Measurements from ENCODE around the gene ARL17A.
"Not testable (repeated sequence)": the region's sequence is repeated elsewhere in the genome, so short reads cannot be mapped to it uniquely, and the experiment has no call there.

ARL17A gene

DNA sequence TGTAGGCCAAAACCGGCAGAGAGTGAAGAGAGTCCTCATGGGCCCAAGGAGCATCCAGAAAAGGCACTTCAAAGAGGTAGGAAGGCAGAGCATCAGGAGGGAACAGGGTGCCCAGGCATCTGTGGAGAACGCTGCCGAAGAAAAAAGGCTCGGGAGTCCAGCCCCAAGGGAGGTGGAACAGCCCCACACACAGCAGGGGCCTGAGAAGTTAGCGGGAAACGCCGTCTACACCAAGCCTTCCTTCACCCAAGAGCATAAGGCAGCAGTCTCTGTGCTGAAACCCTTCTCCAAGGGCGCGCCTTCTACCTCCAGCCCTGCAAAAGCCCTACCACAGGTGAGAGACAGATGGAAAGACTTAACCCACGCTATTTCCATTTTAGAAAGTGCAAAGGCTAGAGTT is 30.9 kb downstream of the ARL17A start:
- not testable (repeated sequence) for DNase-seq (ENCODE audit: low read depth in 2 of 2)

DNA sequence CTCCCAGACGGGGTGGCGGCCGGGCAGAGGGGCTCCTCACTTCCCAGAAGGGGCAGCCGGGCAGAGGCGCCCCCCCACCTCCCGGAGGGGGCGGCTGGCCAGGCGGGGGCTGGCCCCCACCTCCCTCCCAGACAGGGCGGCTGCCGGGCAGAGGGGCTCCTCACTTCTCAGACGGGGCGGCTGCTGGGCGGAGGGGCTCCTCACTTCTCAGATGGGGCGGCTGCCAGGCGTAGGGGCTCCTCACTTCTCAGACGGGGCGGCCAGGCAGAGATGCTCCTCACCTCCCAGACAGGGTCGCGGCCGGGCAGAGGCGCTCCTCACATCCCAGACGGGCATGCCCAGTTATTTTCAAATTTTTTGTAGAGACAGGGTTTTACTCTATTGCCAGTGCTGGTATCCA is 44.8 kb downstream of the ARL17A start:
- DNase-seq (ENCODE audit: low read depth in 2 of 2): not testable (repeated sequence)

- not testable (repeated sequence) for DNase-seq (ENCODE audit: low read depth in 2 of 2)
Observed at GRCh38 chr17:46512168-46512567, 67.3 kb downstream of the ARL17A start, which contains the start of gene LRRC37A2. TSS of gene LRRC37A2 (plus strand) at chr17:46512468. CDS start at chr17:46512713, 245 bp downstream.

DNA sequence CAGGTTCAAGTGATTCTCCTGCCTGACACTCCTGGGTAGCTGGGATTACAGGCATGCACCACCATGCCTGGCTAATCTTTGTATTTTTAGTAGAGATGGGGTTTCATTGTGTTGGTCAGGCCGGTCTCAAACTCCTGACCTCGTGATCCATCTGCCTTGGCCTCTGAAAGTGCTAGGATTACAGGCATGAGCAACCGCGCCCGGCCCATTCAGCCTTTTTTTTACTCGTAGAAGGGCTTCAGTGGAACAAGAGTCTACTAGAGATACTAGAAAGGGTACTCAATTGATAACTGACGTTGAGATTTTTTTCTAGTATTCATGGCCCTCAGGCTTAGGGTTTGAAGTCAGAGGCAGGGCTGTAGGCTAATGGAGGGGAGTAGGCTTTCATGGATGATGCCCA is 73.6 kb downstream of the ARL17A start:
- not testable (repeated sequence) for DNase-seq (ENCODE audit: low read depth in 2 of 2)

GRCh38 chr17:46499437-46500139 is 79.9 kb downstream of the ARL17A start:
- DNase-seq (ENCODE audit: low read depth in 2 of 2): not testable (repeated sequence)

DNA sequence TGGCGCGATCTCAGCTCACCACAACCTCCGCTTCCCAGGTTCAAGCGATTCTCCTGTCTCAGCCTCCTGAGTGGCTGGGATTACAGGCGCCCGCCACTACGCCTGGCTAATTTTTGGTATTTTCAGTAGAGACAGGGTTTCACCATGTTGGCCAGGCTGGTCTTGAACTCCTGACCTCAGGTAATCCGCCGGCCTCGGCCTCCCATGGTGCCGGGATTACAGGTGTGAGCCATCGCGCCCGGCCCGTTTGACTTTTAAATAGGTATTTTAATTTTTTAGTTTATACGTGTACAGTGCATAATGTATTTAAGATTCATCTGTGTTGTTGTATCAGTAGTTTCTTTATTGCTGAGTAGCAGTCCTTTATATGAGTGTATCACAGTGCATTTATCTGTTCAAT is 87.5 kb downstream of the ARL17A start:
- DNase-seq (ENCODE audit: low read depth in 2 of 2): not testable (repeated sequence)

DNA sequence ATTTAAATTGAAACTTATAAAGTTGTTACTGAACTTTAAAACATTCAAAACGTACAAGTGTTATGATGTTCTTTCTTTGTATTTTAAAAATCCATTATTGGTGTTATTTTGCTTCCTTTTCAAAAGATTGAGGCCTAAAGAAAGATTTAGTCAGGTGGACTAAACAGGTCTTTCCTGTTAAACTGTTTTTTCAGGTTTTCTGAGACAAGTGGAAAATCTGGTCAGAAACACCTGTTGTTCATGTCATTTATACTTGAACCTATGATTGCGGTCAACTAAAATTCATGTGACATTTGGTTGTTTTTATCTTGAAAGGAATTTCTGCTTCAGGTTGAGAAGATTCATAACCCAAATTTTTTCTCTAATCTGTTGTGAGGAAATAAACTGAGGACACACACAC is 98.2 kb downstream of the ARL17A start:
- not testable (repeated sequence) for DNase-seq (ENCODE audit: low read depth in 2 of 2)

DNA sequence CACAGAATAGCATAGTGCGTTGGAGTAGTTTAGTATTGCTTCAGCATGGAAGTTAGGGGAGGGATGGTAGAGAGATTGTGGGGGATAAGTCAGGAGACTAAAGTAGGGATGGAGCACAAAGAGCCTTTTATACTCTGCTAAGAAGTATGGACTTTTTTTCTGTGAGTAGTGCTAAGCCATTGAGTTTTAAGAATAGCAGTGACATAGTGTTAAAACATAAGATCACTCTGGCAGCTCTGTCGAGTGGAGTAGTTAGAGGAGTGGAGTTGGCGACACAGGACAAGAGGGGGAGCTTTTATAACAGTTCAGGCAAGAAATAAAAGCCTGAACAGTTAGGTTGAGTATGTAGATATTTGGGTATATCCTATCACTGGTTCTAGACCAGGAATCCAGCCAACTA is 100.7 kb downstream of the ARL17A start:
- not testable (repeated sequence) for DNase-seq (ENCODE audit: low read depth in 2 of 2)

GRCh38 chr17:46475583-46475982 is 103.9 kb downstream of the ARL17A start:
- DNase-seq (ENCODE audit: low read depth in 2 of 2): not testable (repeated sequence)

DNA sequence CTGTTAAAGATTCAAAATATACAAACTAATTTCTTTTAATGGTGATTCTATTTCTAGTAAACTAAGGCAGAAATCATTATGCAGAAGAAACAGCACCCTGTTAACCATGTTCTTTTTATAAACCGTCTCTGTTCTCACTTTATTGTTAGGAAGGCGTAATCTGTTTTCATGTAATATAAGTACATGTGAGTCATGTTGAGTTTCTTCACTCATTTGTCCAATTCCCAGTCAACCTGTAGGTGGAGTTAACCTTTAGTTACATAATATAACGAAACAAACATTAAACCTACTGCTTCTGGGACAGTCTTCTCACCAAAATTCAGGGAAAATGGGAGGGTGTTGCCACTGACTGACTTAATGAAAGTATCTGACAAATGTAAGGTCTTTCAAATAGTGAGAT is 105.0 kb downstream of the ARL17A start:
- not testable (repeated sequence) for DNase-seq (ENCODE audit: low read depth in 2 of 2)

GRCh38 chr17:46467618-46468017 is 111.9 kb downstream of the ARL17A start:
- DNase-seq (ENCODE audit: low read depth in 2 of 2): not testable (repeated sequence)

Measured in stimulated activated CD8-positive, alpha-beta memory T cell treated with anti-CD3 and anti-CD28 coated beads, Interleukin-7, amount 100 ng/mL, for 4 hours (primary cell).